GM12872 (cell line): ENCODE measurements around the gene DUSP22.

Experiments used
- CTCF ChIP-seq: IDR thresholded peaks from 3 replicates; pipeline ENCODE4 v1.5.1; 2011; ENCODE audit warnings: low read depth, mild to moderate bottlenecking, low read length, moderate library complexity; ENCODE audit not compliant: insufficient read depth

Gene DUSP22

GRCh38 chr6:287489-287860 is 4.8 kb upstream of the DUSP22 start:
- TF ChIP-seq CTCF, result no peak

GRCh38 chr6:288866-289265 is 3.4 kb upstream of the DUSP22 start:
- TF ChIP-seq CTCF, result no peak

- no peak for TF ChIP-seq CTCF
Measured at GRCh38 chr6:290111-290922, 2.0 kb upstream of the DUSP22 start.

- no peak for TF ChIP-seq CTCF
Measured at GRCh38 chr6:291204-291696, 1.0 kb upstream of the DUSP22 start.

GRCh38 chr6:292506-293192 is 362 bp downstream of the DUSP22 start:
- TF ChIP-seq CTCF, result no peak

GRCh38 chr6:293193-294174 is 1.2 kb downstream of the DUSP22 start:
- TF ChIP-seq CTCF, result no peak
